Esophagus muscularis mucosa (tissue), 3 donors: Measurements from ENCODE around the gene DOCK4.
"Not testable (repeated sequence)": the region's sequence is repeated elsewhere in the genome, so short reads cannot be mapped to it uniquely, and the experiment has no call there.

Experiments
- CTCF ChIP-seq, 3 experiments: fragments of 200-600 bp in 2 of 3; fragments of 450-650 bp in 1 of 3; sonication (generic) in 2 of 3; IDR thresholded peaks; one replicate each; pipeline ENCODE4 v1.5.1; 2017 to 2019; ENCODE audit warnings: antibody characterized with exemption in 3 of 3, mild to moderate bottlenecking in 2 of 3, moderate library complexity in 1 of 3
- POLR2A ChIP-seq: fragments of 450-650 bp; IDR thresholded peaks from one replicate; pipeline ENCODE4 v1.6.1; 2017; ENCODE audit warnings: antibody characterized with exemption, moderate library complexity, mild to moderate bottlenecking, low read depth
- POLR2AphosphoS5 ChIP-seq, 2 donors: sonication (generic); formaldehyde crosslinking; IDR thresholded peaks; one replicate each; pipeline ENCODE4 v1.6.1; 2017; ENCODE audit warnings: antibody characterized with exemption in 2 of 2

DNA sequence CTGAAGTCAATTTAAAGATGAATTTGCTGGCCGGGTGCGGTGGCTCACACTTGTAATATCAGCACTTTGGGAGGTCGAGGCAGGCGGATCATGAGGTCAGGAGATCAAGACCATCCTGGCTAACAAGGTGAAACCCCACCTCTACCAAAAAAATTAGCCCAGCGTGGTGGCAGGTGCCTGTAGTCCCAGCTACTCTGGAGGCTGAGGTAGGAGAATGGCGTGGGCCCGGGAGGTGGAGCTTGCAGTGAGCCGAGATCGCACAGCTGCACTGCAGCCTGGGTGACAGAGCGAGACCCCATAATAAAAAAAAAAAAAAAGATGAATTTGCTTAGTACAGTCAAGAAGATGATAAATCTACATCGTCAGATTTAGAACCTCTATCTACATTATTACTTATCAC, 288.8 kb downstream of the DOCK4 start:
- not testable (repeated sequence) for TF ChIP-seq CTCF (IDR thresholded peaks at IDR 0.05); POLR2A; POLR2AphosphoS5 (IDR thresholded peaks at IDR 0.05)
